DND-41 (cell line): ENCODE results near the gene ESRRA.
A peak's percentile ranks its signal among the peaks of the same experiment; 100 is the strongest.
"Not testable (repeated sequence)": the region's sequence is repeated elsewhere in the genome, so short reads cannot be mapped to it uniquely, and the experiment has no call there.

Experiments
- ATAC-seq: fragments of 200-7000 bp; cut with Tn5 transposase; 3 replicates; pipeline ENCODE4 v1.9.1; 2021; ENCODE audit warnings: low read depth; ENCODE audit not compliant: insufficient read depth
- DNase-seq: peaks from one replicate; pipeline ENCODE4 v3.0.0-alpha.2; 2020
- H2AFZ ChIP-seq: 2 replicates; pipeline ENCODE4 v1.6.0; 2012; ENCODE audit warnings: low read depth, low read length
- H3K27ac ChIP-seq: 2 replicates; pipeline ENCODE4 v1.5.1; 2012; ENCODE audit warnings: low read length, inconsistent platforms
- H3K27me3 ChIP-seq: fragments of 200-600 bp; sonication (generic); 2 replicates; pipeline ENCODE4 v1.6.0; 2012; ENCODE audit warnings: low read length, mild to moderate bottlenecking, inconsistent platforms; ENCODE audit not compliant: insufficient read depth, poor library complexity
- H3K36me3 ChIP-seq: 2 replicates; pipeline ENCODE4 v1.5.1; 2012; ENCODE audit warnings: low read length, inconsistent platforms; ENCODE audit not compliant: insufficient read depth
- H3K4me1 ChIP-seq: 2 replicates; pipeline ENCODE4 v1.5.1; 2012; ENCODE audit warnings: mild to moderate bottlenecking, low read length; ENCODE audit not compliant: insufficient read depth
- H3K4me2 ChIP-seq: 2 replicates; pipeline ENCODE4 v1.6.0; 2012; ENCODE audit warnings: mild to moderate bottlenecking, moderate library complexity, low read length, inconsistent platforms; ENCODE audit not compliant: insufficient read depth
- H3K4me3 ChIP-seq, 2 experiments: fragments of 200-600 bp in 1 of 2; shearing (Covaris generic) in 1 of 2; 2 replicates each; pipeline ENCODE4 v1.5.1; 2012 to 2016; ENCODE audit warnings: inconsistent platforms in 2 of 2, low read length in 2 of 2, mild to moderate bottlenecking in 2 of 2, low read depth in 1 of 2, moderate library complexity in 1 of 2
- H3K79me2 ChIP-seq: 2 replicates; pipeline ENCODE4 v1.6.0; 2012; ENCODE audit warnings: low read length, inconsistent platforms; ENCODE audit not compliant: insufficient read depth
- H3K9ac ChIP-seq: 2 replicates; pipeline ENCODE4 v1.6.0; 2012; ENCODE audit warnings: low read depth, mild to moderate bottlenecking, inconsistent platforms, low read length, moderate library complexity
- H3K9me3 ChIP-seq: 2 replicates; pipeline ENCODE4 v1.5.1; 2012; ENCODE audit warnings: low read length, moderate library complexity, mild to moderate bottlenecking, inconsistent platforms; ENCODE audit not compliant: insufficient read depth, severe bottlenecking
- H4K20me1 ChIP-seq: 2 replicates; pipeline ENCODE4 v1.6.0; 2012; ENCODE audit warnings: low read length; ENCODE audit not compliant: insufficient read depth
- CTCF ChIP-seq: IDR thresholded peaks from 2 replicates; pipeline ENCODE4 v1.5.1; 2012; ENCODE audit warnings: borderline replicate concordance, low read length, moderate library complexity, mild to moderate bottlenecking; ENCODE audit not compliant: poor library complexity, severe bottlenecking; ENCODE audit errors: extremely low read depth
- EZH2 ChIP-seq: IDR thresholded peaks from 3 replicates; pipeline ENCODE4 v1.6.1; 2012; ENCODE audit warnings: borderline replicate concordance, low read depth, mild to moderate bottlenecking, moderate library complexity, low read length, inconsistent platforms; ENCODE audit not compliant: severe bottlenecking

ESRRA gene

GRCh38 chr11:64321533-64321932 is 16.2 kb downstream of the ESRRA start:
- Histone ChIP-seq H3K4me1 (peaks cover 30% of the 10 kb centered on the region), H3K36me3 (peaks cover 18% of the 10 kb centered on the region), H4K20me1 (peaks cover 11% of the 10 kb centered on the region), H3K27me3 (no peaks in the 10 kb centered on the region), H2AFZ (no peak overlapping the region), H3K4me2 (no peak overlapping the region), H3K27ac (no peak overlapping the region), H3K9me3 (no peaks in the 10 kb centered on the region), H3K9ac (no peak overlapping the region), H3K4me3 (no peak overlapping the region), H3K79me2 (peaks cover 24% of the 10 kb centered on the region)
- no peak for TF ChIP-seq CTCF
- TF ChIP-seq EZH2: no peak
- ATAC-seq (no peak), DNase-seq (no peak)

- peaks cover 11% of the 10 kb centered on the region for H4K20me1 ChIP-seq
- H3K9ac ChIP-seq: no peak overlapping the region
- no peaks in the 10 kb centered on the region for H3K9me3 ChIP-seq
- H3K27ac ChIP-seq: no peak overlapping the region
- H3K27me3 ChIP-seq: no peaks in the 10 kb centered on the region
- no peak overlapping the region for H3K4me3 ChIP-seq
- peaks cover 16% of the 10 kb centered on the region for H3K79me2 ChIP-seq
- H2AFZ ChIP-seq: no peak overlapping the region
- H3K4me2 ChIP-seq: no peak overlapping the region
- DNase-seq (no peak), ATAC-seq (no peak)
- no peak for TF ChIP-seq CTCF
- TF ChIP-seq EZH2: no peak
- H3K36me3 ChIP-seq: peaks cover 13% of the 10 kb centered on the region
- peaks cover 25% of the 10 kb centered on the region for H3K4me1 ChIP-seq
These were observed 17.6 kb downstream of the ESRRA start for GRCh38 chr11:64322925-64323260.

- Histone ChIP-seq H3K36me3 (peaks cover 13% of the 10 kb centered on the region), H3K4me2 (no peak overlapping the region), H3K4me1 (peaks cover 25% of the 10 kb centered on the region), H3K4me3 (no peak overlapping the region), H3K27me3 (no peaks in the 10 kb centered on the region), H3K79me2 (peaks cover 12% of the 10 kb centered on the region), H2AFZ (no peak overlapping the region), H4K20me1 (peaks cover 11% of the 10 kb centered on the region), H3K9me3 (no peaks in the 10 kb centered on the region), H3K27ac (no peak overlapping the region), H3K9ac (no peak overlapping the region)
- ATAC-seq (peak; percentile 73), DNase-seq (peak; percentile 55)
- TF ChIP-seq CTCF: no peak
- TF ChIP-seq EZH2: no peak
These were observed 18.0 kb downstream of the ESRRA start for GRCh38 chr11:64323373-64323772.

- H3K27me3 ChIP-seq, H3K9ac ChIP-seq, H3K4me3 ChIP-seq, DNase-seq, H3K9me3 ChIP-seq, H2AFZ ChIP-seq, ATAC-seq, H3K27ac ChIP-seq, H3K79me2 ChIP-seq, H3K4me2 ChIP-seq: not testable (repeated sequence)
- peaks cover 22% of the 10 kb centered on the region for H3K4me1 ChIP-seq
- H3K36me3 ChIP-seq: peaks cover 13% of the 10 kb centered on the region
- peaks cover 11% of the 10 kb centered on the region for H4K20me1 ChIP-seq
These were observed 18.7 kb downstream of the ESRRA start for GRCh38 chr11:64323984-64324383.
